DND-41 (cell line): ENCODE measurements around the gene RRP1.

Experiments used
- ATAC-seq: fragments of 200-7000 bp; cut with Tn5 transposase; 3 replicates; pipeline ENCODE4 v1.9.1; 2021; ENCODE audit warnings: low read depth; ENCODE audit not compliant: insufficient read depth
- DNase-seq: peaks from one replicate; pipeline ENCODE4 v3.0.0-alpha.2; 2020
- H2AFZ ChIP-seq: 2 replicates; pipeline ENCODE4 v1.6.0; 2012; ENCODE audit warnings: low read depth, low read length
- H3K27ac ChIP-seq: 2 replicates; pipeline ENCODE4 v1.5.1; 2012; ENCODE audit warnings: low read length, inconsistent platforms
- H3K27me3 ChIP-seq: fragments of 200-600 bp; sonication (generic); 2 replicates; pipeline ENCODE4 v1.6.0; 2012; ENCODE audit warnings: low read length, mild to moderate bottlenecking, inconsistent platforms; ENCODE audit not compliant: insufficient read depth, poor library complexity
- H3K36me3 ChIP-seq: 2 replicates; pipeline ENCODE4 v1.5.1; 2012; ENCODE audit warnings: low read length, inconsistent platforms; ENCODE audit not compliant: insufficient read depth
- H3K4me1 ChIP-seq: 2 replicates; pipeline ENCODE4 v1.5.1; 2012; ENCODE audit warnings: mild to moderate bottlenecking, low read length; ENCODE audit not compliant: insufficient read depth
- H3K4me2 ChIP-seq: 2 replicates; pipeline ENCODE4 v1.6.0; 2012; ENCODE audit warnings: mild to moderate bottlenecking, moderate library complexity, low read length, inconsistent platforms; ENCODE audit not compliant: insufficient read depth
- H3K4me3 ChIP-seq, 2 experiments: fragments of 200-600 bp in 1 of 2; shearing (Covaris generic) in 1 of 2; 2 replicates each; pipeline ENCODE4 v1.5.1; 2012 to 2016; ENCODE audit warnings: inconsistent platforms in 2 of 2, low read length in 2 of 2, mild to moderate bottlenecking in 2 of 2, low read depth in 1 of 2, moderate library complexity in 1 of 2
- H3K79me2 ChIP-seq: 2 replicates; pipeline ENCODE4 v1.6.0; 2012; ENCODE audit warnings: low read length, inconsistent platforms; ENCODE audit not compliant: insufficient read depth
- H3K9ac ChIP-seq: 2 replicates; pipeline ENCODE4 v1.6.0; 2012; ENCODE audit warnings: low read depth, mild to moderate bottlenecking, inconsistent platforms, low read length, moderate library complexity
- H3K9me3 ChIP-seq: 2 replicates; pipeline ENCODE4 v1.5.1; 2012; ENCODE audit warnings: low read length, moderate library complexity, mild to moderate bottlenecking, inconsistent platforms; ENCODE audit not compliant: insufficient read depth, severe bottlenecking
- H4K20me1 ChIP-seq: 2 replicates; pipeline ENCODE4 v1.6.0; 2012; ENCODE audit warnings: low read length; ENCODE audit not compliant: insufficient read depth
- EZH2 ChIP-seq: IDR thresholded peaks from 3 replicates; pipeline ENCODE4 v1.6.1; 2012; ENCODE audit warnings: borderline replicate concordance, low read depth, mild to moderate bottlenecking, moderate library complexity, low read length, inconsistent platforms; ENCODE audit not compliant: severe bottlenecking
- TF ChIP-seq, protein P1 (sequence below): IDR thresholded peaks from 2 replicates; pipeline ENCODE4 v1.5.1; 2012; ENCODE audit warnings: borderline replicate concordance, low read length, moderate library complexity, mild to moderate bottlenecking; ENCODE audit not compliant: poor library complexity, severe bottlenecking; ENCODE audit errors: extremely low read depth

The RRP1 gene

DNA sequence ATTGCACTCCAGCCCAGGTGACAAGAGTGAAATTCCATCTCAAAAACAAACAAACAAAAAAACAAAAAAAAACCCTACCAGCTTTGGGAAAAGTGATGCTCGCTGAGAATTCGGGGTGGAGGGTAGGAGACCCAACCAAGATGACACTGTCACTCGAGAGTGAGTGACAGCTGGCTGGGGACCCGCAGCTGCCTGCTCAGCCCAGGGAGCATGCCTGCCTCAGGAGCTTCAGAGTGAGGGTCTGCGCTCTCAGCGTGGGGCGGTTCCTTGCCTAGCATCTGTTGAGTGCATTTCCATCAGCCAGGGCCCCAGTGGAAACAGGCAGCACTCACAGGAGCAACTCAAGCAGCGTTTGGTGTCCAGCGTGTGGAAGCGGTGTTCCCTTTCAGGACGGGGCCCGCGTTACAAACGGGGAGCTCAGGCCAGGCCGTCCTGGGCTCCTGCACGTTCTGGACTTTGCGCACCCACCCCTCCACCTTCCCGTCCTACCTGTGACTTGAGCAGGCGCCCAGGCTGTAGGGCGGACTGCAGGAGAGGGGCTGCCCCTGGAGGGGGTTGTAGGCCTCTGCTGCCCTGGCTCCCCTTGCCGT lies 19.2 kb upstream of the RRP1 start:
- Histone ChIP-seq H4K20me1 (no peaks in the 10 kb centered on the region), H3K27me3 (no peaks in the 10 kb centered on the region), H2AFZ (no peak overlapping the region), H3K4me2 (no peak overlapping the region), H3K9me3 (no peaks in the 10 kb centered on the region), H3K4me1 (peaks cover 10% of the 10 kb centered on the region), H3K4me3 (no peak overlapping the region), H3K27ac (no peak overlapping the region), H3K36me3 (peaks cover 17% of the 10 kb centered on the region), H3K9ac (no peak overlapping the region), H3K79me2 (peaks cover 1% of the 10 kb centered on the region)
- TF ChIP-seq, protein P1, sequence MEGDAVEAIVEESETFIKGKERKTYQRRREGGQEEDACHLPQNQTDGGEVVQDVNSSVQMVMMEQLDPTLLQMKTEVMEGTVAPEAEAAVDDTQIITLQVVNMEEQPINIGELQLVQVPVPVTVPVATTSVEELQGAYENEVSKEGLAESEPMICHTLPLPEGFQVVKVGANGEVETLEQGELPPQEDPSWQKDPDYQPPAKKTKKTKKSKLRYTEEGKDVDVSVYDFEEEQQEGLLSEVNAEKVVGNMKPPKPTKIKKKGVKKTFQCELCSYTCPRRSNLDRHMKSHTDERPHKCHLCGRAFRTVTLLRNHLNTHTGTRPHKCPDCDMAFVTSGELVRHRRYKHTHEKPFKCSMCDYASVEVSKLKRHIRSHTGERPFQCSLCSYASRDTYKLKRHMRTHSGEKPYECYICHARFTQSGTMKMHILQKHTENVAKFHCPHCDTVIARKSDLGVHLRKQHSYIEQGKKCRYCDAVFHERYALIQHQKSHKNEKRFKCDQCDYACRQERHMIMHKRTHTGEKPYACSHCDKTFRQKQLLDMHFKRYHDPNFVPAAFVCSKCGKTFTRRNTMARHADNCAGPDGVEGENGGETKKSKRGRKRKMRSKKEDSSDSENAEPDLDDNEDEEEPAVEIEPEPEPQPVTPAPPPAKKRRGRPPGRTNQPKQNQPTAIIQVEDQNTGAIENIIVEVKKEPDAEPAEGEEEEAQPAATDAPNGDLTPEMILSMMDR: no peak
- TF ChIP-seq EZH2: no peak
- no peak for DNase-seq
- no peak for ATAC-seq

DNA sequence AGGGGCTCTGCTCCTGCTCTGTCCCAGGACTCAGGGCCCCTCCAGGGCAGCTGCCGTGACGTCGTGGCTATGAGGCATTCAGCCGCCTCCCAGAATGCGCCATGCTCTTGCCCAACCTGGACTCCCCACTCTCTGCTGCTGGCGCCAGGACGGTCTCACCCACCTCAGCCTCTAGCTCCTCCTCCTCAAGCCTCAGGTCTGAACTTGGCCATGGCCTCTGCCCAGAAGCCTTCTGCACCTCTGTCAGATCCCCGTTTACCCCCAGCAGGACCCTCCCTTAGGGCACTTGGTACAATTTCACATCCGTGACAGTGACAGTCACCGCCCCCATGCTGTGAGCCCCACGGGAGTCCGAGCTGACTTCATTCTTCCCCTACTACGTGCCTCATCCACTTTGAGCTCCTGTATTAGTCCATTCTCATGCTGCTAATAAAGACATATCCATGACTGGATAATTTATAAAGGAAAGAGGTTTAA lies 18.1 kb upstream of the RRP1 start:
- H3K27ac ChIP-seq: no peak overlapping the region
- no peak for ATAC-seq
- peaks cover 12% of the 10 kb centered on the region for H3K79me2 ChIP-seq
- no peaks in the 10 kb centered on the region for H3K9me3 ChIP-seq
- peaks cover 17% of the 10 kb centered on the region for H3K36me3 ChIP-seq
- no peak overlapping the region for H3K4me3 ChIP-seq
- TF ChIP-seq, protein P1: no peak
- no peak for TF ChIP-seq EZH2
- H3K4me2 ChIP-seq: no peak overlapping the region
- peaks cover 18% of the 10 kb centered on the region for H3K4me1 ChIP-seq
- H3K9ac ChIP-seq: no peak overlapping the region
- no peaks in the 10 kb centered on the region for H3K27me3 ChIP-seq
- DNase-seq: no peak
- no peak overlapping the region for H2AFZ ChIP-seq
- H4K20me1 ChIP-seq: no peaks in the 10 kb centered on the region

DNA sequence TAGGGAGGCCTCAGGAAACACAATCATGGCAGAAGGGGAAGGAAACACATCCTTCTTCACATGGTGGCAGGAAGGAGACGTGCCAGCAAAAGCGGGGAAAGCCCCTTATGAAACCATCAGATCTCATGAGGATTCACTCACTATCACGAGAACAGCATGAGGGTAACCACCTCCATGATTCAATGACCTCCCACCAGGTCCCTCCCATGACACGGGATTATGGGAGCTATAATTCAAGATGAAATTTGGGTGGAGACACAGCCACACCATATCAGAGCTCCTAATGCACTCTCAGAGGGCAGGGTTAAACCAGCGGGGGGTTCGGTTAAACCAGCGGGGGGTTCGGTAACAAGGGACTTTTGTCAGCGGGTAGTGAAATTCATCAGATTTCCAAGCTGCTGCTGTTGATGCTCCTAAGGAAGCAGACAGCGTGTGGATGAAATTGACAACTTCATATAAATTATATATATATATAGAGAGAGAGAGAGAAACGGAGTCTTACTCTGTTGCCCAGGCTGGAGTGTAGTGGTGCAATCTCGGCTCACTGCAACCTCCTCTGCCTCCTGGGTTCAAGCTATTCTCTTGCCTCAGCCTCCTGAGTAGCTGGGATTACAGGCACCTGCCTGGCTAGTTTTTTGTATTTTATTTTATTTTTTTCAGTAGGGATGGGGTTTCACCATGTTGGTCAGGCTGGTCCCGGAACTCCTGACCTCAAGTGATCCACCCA lies 17.5 kb upstream of the RRP1 start:
- Histone ChIP-seq H3K36me3 (peaks cover 17% of the 10 kb centered on the region), H2AFZ (no peak overlapping the region), H3K4me1 (peaks cover 18% of the 10 kb centered on the region), H3K9me3 (no peaks in the 10 kb centered on the region), H3K9ac (no peak overlapping the region), H3K27ac (no peak overlapping the region), H3K4me3 (no peak overlapping the region), H3K27me3 (no peaks in the 10 kb centered on the region), H3K4me2 (no peak overlapping the region), H3K79me2 (peaks cover 13% of the 10 kb centered on the region), H4K20me1 (no peaks in the 10 kb centered on the region)
- no peak for DNase-seq
- TF ChIP-seq EZH2: no peak
- TF ChIP-seq, protein P1: no peak
- no peak for ATAC-seq
